ENCODE results near the gene MT1X. TPM values are rescaled to one million over a fixed set of nuclear protein-coding genes. Genes with fewer than 3 reads are reported as not detected.

Gene MT1X
- polyA plus RNA-seq, 2 of the 4 experiments (the other 2 are of a cell fraction) = 44.0 to 131 TPM

GRCh38 chr16:56679818-56680217 lies 2.5 kb upstream of the MT1X start (continued):
- TF ChIP-seq USF2 (IDR thresholded peaks at IDR 0.05) (no peak), EHMT2 (IDR thresholded peaks at IDR 0.05; ENCODE audit: low read depth) (no peak)

- 19% methylated on average over 7 of the region's 8 CpGs for WGBS (ENCODE audit: missing lambda C conversion rate)
- Histone ChIP-seq H3K4me3 (peak overlapping the region; percentile 60), H3K27ac (peak overlapping the region; percentile 84 to 85), H3K9me3 (peaks cover 4% of the 10 kb centered on the region; the same call in 1 of the 3 replicates), H3K4me2 (peak overlapping the region; percentile 88), H3K4me1 (peaks cover 9% of the 10 kb centered on the region; the same call in 2 of the 3 replicates)
- POLR2A ChIA-PET = interaction anchor here (0.7 to 6.5 kb wide), 18 partner anchors 9 to 232 kb away, joined by 3 to 185 read pairs (median 5); partner anchors contain the start of genes MT1A, MT1F, MT2A and NUDT21
- ATAC-seq (peak; percentile 17 to 19; a peak in 5 of 6 replicates), FAIRE-seq (no peak), DNase-seq (ENCODE audit: low read depth in 1 of 2, low spot score in 1 of 2) (no peak)
- CTCF ChIA-PET = interaction anchor here (0.7 to 6.2 kb wide), 9 partner anchors 9 to 82 kb away, joined by 3 to 42 read pairs (median 4); partner anchors contain the start of gene MT2A
- no peak for TF ChIP-seq HDAC2 (IDR thresholded peaks at IDR 0.05)
These were observed 580 bp downstream of the MT1X start for GRCh38 chr16:56682703-56683397.

- ATAC-seq = no peak
- POLR2A ChIA-PET = interaction anchor here (0.7 to 6.5 kb wide), 14 partner anchors 8 to 155 kb away, joined by 3 to 185 read pairs (median 5); partner anchors contain the start of genes MT1A and MT2A
These were observed 1.3 kb downstream of the MT1X start for GRCh38 chr16:56683424-56684172.

GRCh38 chr16:56684256-56684925 lies 2.1 kb downstream of the MT1X start:
- ATAC-seq (no peak), DNase-seq (ENCODE audit: low read depth in 1 of 2, low spot score in 1 of 2) (no peak), FAIRE-seq (no peak)
- ChIA-PET CTCF (interaction anchor here (0.8 to 6.2 kb wide), 7 partner anchors 7 to 84 kb away, joined by 3 to 42 read pairs (median 4); partner anchors contain the start of gene MT1G), POLR2A (interaction anchor here (0.5 to 6.5 kb wide), 4 partner anchors 7 to 76 kb away, joined by 3 to 185 read pairs (median 10); partner anchors contain the start of gene MT2A)
- TF ChIP-seq HOXA7 (CRISPR knock-in tag; IDR thresholded peaks at IDR 0.05) (no peak), JUN (IDR thresholded peaks at IDR 0.05) (0 out of 5 replicates have a peak, but pooled peaks of 1 of the 2 experiments have one; percentile 23), KDM1A (IDR thresholded peaks at IDR 0.05; ENCODE audit: low read depth) (no peak)
- Histone ChIP-seq H3K4me3 (no peak overlapping the region), H3K9me3 (peaks cover 4% of the 10 kb centered on the region; the same call in 1 of the 3 replicates), H3K4me2 (peak overlapping the region; percentile 88; the same call in 2 of the 3 replicates), H3K27ac (no peak overlapping the region), H3K4me1 (peaks cover 14% of the 10 kb centered on the region)
- WGBS (ENCODE audit: missing lambda C conversion rate) = 50% methylated on average over 4 of the region's 4 CpGs

More at GRCh38 chr16:56683424-56684172, 1.3 kb downstream of the MT1X start:
- H3K4me1 ChIP-seq = peaks cover 9% of the 10 kb centered on the region; the same call in 2 of the 3 replicates
- no peak for FAIRE-seq
- H3K27ac ChIP-seq = peak overlapping the region; percentile 84 to 85; a peak in 4 of 6 replicates
- peak overlapping the region; percentile 60 for H3K4me3 ChIP-seq
- peak; percentile 85 for TF ChIP-seq MAFK (IDR thresholded peaks at IDR 0.05; ENCODE audit: partially characterized antibody)
- TF ChIP-seq BHLHE40 (IDR thresholded peaks at IDR 0.05; ENCODE audit: low read depth, low read length) = no peak
- H3K4me2 ChIP-seq = peak overlapping the region; percentile 88
- CTCF ChIA-PET = interaction anchor here (0.6 to 6.2 kb wide), 9 partner anchors 8 to 83 kb away, joined by 3 to 42 read pairs (median 4); partner anchors contain the start of gene MT2A
- H3K9me3 ChIP-seq = peaks cover 4% of the 10 kb centered on the region; the same call in 1 of the 3 replicates
- WGBS (ENCODE audit: missing lambda C conversion rate) = 79% methylated on average over 5 of the region's 5 CpGs
- DNase-seq (ENCODE audit: low read depth in 1 of 2, low spot score in 1 of 2) = no peak

GRCh38 chr16:56684926-56685590 lies 2.8 kb downstream of the MT1X start:
- POLR2A ChIA-PET = interaction anchor here (0.5 to 6.5 kb wide), 3 partner anchors 16 to 77 kb away, joined by 3 to 185 read pairs (median 3); partner anchors contain the start of gene MT2A
- Histone ChIP-seq H3K4me1 (peaks cover 20% of the 10 kb centered on the region), H3K27ac (no peak overlapping the region), H3K4me2 (no peak overlapping the region), H3K9me3 (peaks cover 4% of the 10 kb centered on the region; the same call in 1 of the 3 replicates), H3K4me3 (no peak overlapping the region)
- DNase-seq (ENCODE audit: low read depth in 1 of 2, low spot score in 1 of 2) = no peak
- no peak for ATAC-seq
- CTCF ChIA-PET = interaction anchor here (1.0 to 6.2 kb wide), 5 partner anchors 8 to 41 kb away, joined by 3 to 42 read pairs (median 3); partner anchors contain the start of gene MT1G
- FAIRE-seq = no peak
- WGBS (ENCODE audit: missing lambda C conversion rate) = 85% methylated on average over 4 of the region's 4 CpGs
- TF ChIP-seq CHD4 (IDR thresholded peaks at IDR 0.05; ENCODE audit: borderline replicate concordance) (no peak), PHF8 (IDR thresholded peaks at IDR 0.05; ENCODE audit: borderline replicate concordance, low read depth) (no peak), EP300 (IDR thresholded peaks at IDR 0.05) (no peak), HES2 (IDR thresholded peaks at IDR 0.05) (no peak), NFE2L2 (conservative IDR thresholded peaks at IDR 0.05; ENCODE audit: low read length) (no peak), NPAS2 (CRISPR knock-in tag; IDR thresholded peaks at IDR 0.05; ENCODE audit: borderline replicate concordance) (no peak), EHMT2 (IDR thresholded peaks at IDR 0.05; ENCODE audit: low read depth) (no peak), CEBPB (IDR thresholded peaks at IDR 0.05) (no peak), FOSB (CRISPR knock-in tag; IDR thresholded peaks at IDR 0.05) (no peak), KDM5A (IDR thresholded peaks at IDR 0.05) (no peak), POLR2A (IDR thresholded peaks at IDR 0.05; ENCODE audit: low read length) (no peak), ELK1 (IDR thresholded peaks at IDR 0.05; ENCODE audit: low read depth, low read length) (no peak), ZSCAN20 (CRISPR knock-in tag; IDR thresholded peaks at IDR 0.05) (no peak), HOXA7 (CRISPR knock-in tag; IDR thresholded peaks at IDR 0.05) (no peak)
